HL-60 (cell line): Measurements from ENCODE around the gene ATAD1.
A peak's percentile ranks its signal among the peaks of the same experiment; 100 is the strongest.
"Not testable (repeated sequence)": the region's sequence is repeated elsewhere in the genome, so short reads cannot be mapped to it uniquely, and the experiment has no call there.

Source experiments
- DNase-seq, 2 experiments: peaks; one replicate each; pipeline ENCODE4 v3.0.0-alpha.2; 2010 to 2020; ENCODE audit warnings: low read depth in 1 of 2, low spot score in 1 of 2
- H3K27ac ChIP-seq: fragments of 250-450 bp; sonication (Bioruptor Pico); replicated peaks from 2 replicates; pipeline ENCODE4 v1.5.1; 2020; ENCODE audit warnings: mild to moderate bottlenecking, moderate library complexity
- H3K27me3 ChIP-seq: fragments of 250-450 bp; sonication (Bioruptor Pico); 2 replicates; pipeline ENCODE4 v1.5.1; 2021; ENCODE audit warnings: mild to moderate bottlenecking, moderate library complexity; ENCODE audit not compliant: insufficient read depth, poor library complexity, severe bottlenecking
- H3K4me3 ChIP-seq: replicated peaks from 2 replicates; pipeline ENCODE4 v1.5.1; 2011; ENCODE audit warnings: mild to moderate bottlenecking, control low read depth, low read length; ENCODE audit not compliant: insufficient read depth
- CTCF ChIP-seq: IDR thresholded peaks from one replicate; pipeline ENCODE4 v1.5.1; 2011; ENCODE audit warnings: low read length, control low read depth, inconsistent platforms; ENCODE audit not compliant: insufficient read depth
- GABPA ChIP-seq: IDR thresholded peaks from 2 replicates; pipeline ENCODE4 v1.6.1; 2012; ENCODE audit warnings: low read depth
- POLR2AphosphoS5 ChIP-seq: IDR thresholded peaks from 2 replicates; pipeline ENCODE4 v1.6.1; 2012; ENCODE audit warnings: low read depth
- SPI1 ChIP-seq: IDR thresholded peaks from 2 replicates; pipeline ENCODE4 v1.6.1; 2012; ENCODE audit warnings: low read depth, mild to moderate bottlenecking, borderline replicate concordance
- TF ChIP-seq, protein P1 (sequence below): IDR thresholded peaks from 2 replicates; pipeline ENCODE4 v1.6.1; 2012; ENCODE audit warnings: low read depth; ENCODE audit not compliant: insufficient replicate concordance

The ATAD1 gene

DNA sequence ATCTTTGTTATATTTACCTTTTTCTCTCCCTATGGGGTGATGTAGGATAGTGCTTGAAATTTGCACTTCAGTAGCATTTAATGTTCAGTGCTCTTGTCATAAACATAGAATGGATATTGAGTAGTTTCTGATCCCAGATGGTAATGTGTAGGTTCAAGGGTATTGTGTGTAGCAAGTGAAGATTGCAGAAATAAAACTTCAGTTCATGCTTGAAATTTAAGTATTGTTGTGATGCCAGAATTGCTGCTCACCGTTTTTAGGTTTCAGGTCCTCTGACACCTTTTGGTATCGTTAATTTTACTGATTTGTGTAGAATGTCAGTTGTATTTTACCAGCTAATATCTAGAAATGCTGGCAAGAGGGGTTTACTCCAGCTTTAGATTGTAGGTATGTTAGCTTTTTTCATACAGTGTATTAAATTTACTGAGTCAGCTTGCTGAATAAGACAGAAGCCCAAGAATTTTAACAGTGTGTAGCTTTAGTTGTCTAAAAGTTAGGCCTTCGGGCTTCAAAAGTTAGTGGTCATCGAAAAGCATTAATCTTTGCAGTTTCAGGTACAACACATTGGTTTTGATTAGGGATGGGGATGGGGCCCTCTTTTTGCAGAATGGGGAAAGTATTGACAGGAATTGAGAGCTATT is 47.3 kb upstream of the ATAD1 start:
- Histone ChIP-seq H3K27ac (peak overlapping the region; percentile 66), H3K4me3 (peak overlapping the region; percentile 86), H3K27me3 (no peaks in the 10 kb centered on the region)
- DNase-seq: no peak
- TF ChIP-seq SPI1 (no peak), POLR2AphosphoS5 (no peak), GABPA (no peak), CTCF (no peak)
- TF ChIP-seq, protein P1, sequence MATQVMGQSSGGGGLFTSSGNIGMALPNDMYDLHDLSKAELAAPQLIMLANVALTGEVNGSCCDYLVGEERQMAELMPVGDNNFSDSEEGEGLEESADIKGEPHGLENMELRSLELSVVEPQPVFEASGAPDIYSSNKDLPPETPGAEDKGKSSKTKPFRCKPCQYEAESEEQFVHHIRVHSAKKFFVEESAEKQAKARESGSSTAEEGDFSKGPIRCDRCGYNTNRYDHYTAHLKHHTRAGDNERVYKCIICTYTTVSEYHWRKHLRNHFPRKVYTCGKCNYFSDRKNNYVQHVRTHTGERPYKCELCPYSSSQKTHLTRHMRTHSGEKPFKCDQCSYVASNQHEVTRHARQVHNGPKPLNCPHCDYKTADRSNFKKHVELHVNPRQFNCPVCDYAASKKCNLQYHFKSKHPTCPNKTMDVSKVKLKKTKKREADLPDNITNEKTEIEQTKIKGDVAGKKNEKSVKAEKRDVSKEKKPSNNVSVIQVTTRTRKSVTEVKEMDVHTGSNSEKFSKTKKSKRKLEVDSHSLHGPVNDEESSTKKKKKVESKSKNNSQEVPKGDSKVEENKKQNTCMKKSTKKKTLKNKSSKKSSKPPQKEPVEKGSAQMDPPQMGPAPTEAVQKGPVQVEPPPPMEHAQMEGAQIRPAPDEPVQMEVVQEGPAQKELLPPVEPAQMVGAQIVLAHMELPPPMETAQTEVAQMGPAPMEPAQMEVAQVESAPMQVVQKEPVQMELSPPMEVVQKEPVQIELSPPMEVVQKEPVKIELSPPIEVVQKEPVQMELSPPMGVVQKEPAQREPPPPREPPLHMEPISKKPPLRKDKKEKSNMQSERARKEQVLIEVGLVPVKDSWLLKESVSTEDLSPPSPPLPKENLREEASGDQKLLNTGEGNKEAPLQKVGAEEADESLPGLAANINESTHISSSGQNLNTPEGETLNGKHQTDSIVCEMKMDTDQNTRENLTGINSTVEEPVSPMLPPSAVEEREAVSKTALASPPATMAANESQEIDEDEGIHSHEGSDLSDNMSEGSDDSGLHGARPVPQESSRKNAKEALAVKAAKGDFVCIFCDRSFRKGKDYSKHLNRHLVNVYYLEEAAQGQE: no peak

- Histone ChIP-seq H3K4me3 (peak overlapping the region; percentile 86), H3K27me3 (no peaks in the 10 kb centered on the region), H3K27ac (peak overlapping the region; percentile 66)
- TF ChIP-seq GABPA (no peak), CTCF (no peak), SPI1 (no peak), POLR2AphosphoS5 (no peak)
- TF ChIP-seq, protein P1: no peak
- no peak for DNase-seq
Observed at GRCh38 chr10:87864496-87865059, 46.6 kb upstream of the ATAD1 start.

GRCh38 chr10:87863951-87864495 is 46.0 kb upstream of the ATAD1 start:
- not testable (repeated sequence) for H3K27me3 ChIP-seq, DNase-seq
- Histone ChIP-seq H3K27ac (peak overlapping the region; percentile 66), H3K4me3 (peak overlapping the region; percentile 86)

- Histone ChIP-seq H3K27ac (peak within 1 kb of the TSS; percentile 91), H3K4me3 (peak within 1 kb of the TSS; percentile 86), H3K27me3 (no peaks in the 10 kb centered on the region)
- TF ChIP-seq, protein P1: peak; percentile 73
- TF ChIP-seq POLR2AphosphoS5: peak; percentile 78; the same call in 1 of the 2 replicates
- peak; percentile 6; the same call in 1 of the 2 replicates for TF ChIP-seq GABPA
- TF ChIP-seq CTCF: no peak
- DNase-seq: peak; percentile 84 to 91
Observed at GRCh38 chr10:87863053-87863943, 45.3 kb upstream of the ATAD1 start, which contains the start of the genes KLLN and PTEN. KLLN (minus strand) TSS chr10:87863533; CDS start chr10:87862487, 1,046 bp downstream. PTEN (plus strand) TSS chr10:87863625; CDS start chr10:87864470, 845 bp downstream.
